Uterus (tissue), 2 donors: Measurements from ENCODE around the gene LDHD.

ENCODE experiments used
- POLR2A ChIP-seq, 2 donors: fragments of 450-650 bp; IDR thresholded peaks; one replicate each; pipeline ENCODE4 v1.6.1; 2016; ENCODE audit warnings: antibody characterized with exemption in 2 of 2, mild to moderate bottlenecking in 1 of 2, moderate library complexity in 1 of 2
- TF ChIP-seq, protein P1 (sequence below), 4 experiments: fragments of 200-600 bp in 2 of 4; fragments of 450-650 bp in 2 of 4; sonication (generic) in 2 of 4; IDR thresholded peaks; one replicate each; pipeline ENCODE4 v1.5.1; 2016 to 2019; ENCODE audit warnings: antibody characterized with exemption in 4 of 4, mild to moderate bottlenecking in 2 of 4, moderate library complexity in 1 of 4

DNA sequence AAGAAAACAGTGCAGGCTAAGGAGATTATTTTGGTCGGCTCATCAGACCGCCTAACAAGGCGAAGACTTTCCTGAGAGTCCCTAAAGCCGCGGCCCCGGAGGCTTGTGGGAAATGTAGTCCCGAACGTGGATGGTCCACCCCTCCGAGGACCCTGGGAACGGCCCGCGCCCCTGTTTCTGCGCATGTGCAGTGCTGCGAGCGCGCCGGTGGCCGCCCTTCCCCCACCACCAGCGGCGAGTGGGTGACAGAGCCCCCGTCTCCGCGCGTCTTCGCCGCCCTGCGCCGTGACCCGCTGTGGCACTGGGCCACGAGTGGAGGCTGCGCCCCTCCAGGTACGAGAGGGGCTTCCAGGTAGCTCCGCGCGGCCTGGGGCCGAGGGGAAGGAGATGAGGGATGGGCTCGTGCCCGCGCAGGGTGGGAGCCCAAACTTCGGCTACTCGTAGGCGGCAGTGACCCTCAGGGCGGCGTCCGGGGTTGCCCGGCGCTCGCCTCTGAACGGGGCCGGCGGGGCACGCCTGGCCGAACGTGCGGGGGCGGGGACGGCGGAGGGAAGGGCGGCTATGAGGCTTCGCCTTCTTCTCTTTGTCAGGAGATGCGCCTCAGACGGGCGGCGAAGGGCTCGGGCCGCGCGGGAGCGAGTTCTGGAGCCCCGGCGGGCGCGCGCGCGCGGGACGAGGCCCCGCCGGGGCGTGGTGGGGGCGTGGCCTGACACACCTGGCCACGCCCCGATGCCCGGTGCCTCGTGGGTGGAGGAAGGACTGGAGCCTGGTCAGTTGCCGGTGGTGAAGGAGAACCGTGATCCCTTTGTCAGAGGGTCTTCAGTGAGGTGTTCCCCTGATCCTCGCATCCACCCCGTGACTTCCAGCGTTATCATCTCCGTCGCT is 32.0 kb upstream of the LDHD start, which contains the start of gene ZFP1:
- TF ChIP-seq, protein P1, sequence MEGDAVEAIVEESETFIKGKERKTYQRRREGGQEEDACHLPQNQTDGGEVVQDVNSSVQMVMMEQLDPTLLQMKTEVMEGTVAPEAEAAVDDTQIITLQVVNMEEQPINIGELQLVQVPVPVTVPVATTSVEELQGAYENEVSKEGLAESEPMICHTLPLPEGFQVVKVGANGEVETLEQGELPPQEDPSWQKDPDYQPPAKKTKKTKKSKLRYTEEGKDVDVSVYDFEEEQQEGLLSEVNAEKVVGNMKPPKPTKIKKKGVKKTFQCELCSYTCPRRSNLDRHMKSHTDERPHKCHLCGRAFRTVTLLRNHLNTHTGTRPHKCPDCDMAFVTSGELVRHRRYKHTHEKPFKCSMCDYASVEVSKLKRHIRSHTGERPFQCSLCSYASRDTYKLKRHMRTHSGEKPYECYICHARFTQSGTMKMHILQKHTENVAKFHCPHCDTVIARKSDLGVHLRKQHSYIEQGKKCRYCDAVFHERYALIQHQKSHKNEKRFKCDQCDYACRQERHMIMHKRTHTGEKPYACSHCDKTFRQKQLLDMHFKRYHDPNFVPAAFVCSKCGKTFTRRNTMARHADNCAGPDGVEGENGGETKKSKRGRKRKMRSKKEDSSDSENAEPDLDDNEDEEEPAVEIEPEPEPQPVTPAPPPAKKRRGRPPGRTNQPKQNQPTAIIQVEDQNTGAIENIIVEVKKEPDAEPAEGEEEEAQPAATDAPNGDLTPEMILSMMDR (IDR thresholded peaks at IDR 0.05): peak in 1 of 4 experiments; percentile 10
- peak; percentile 22 to 78 for TF ChIP-seq POLR2A (IDR thresholded peaks at IDR 0.05)
